Chondrocyte (in vitro differentiated cells): ENCODE data around the gene NACC1. TPM values are rescaled to one million over a fixed set of nuclear protein-coding genes. Genes with fewer than 3 reads are reported as not detected.
"Not testable (repeated sequence)": the region's sequence is repeated elsewhere in the genome, so short reads cannot be mapped to it uniquely, and the experiment has no call there.

Experiments
- DNase-seq: peaks from one replicate; pipeline ENCODE4 v3.0.0; 2021; ENCODE audit warnings: mixed read lengths, low spot score
- H3K27ac Mint-ChIP-seq: one replicate; pipeline ENCODE4 v1.8.0; 2021; ENCODE audit warnings: mild to moderate bottlenecking, moderate library complexity, mixed read lengths; ENCODE audit not compliant: unreplicated experiment
- H3K27me3 Mint-ChIP-seq: 2 replicates; pipeline ENCODE4 v1.8.0; 2021; ENCODE audit warnings: low read depth, mixed read lengths
- H3K36me3 Mint-ChIP-seq: 2 replicates; pipeline ENCODE4 v1.8.0; 2021; ENCODE audit warnings: low read depth, mixed read lengths
- H3K4me1 Mint-ChIP-seq: 2 replicates; pipeline ENCODE4 v1.8.0; 2021; ENCODE audit warnings: low read depth, mild to moderate bottlenecking, mixed read lengths
- H3K4me3 Mint-ChIP-seq: one replicate; pipeline ENCODE4 v1.8.0; 2021; ENCODE audit warnings: mild to moderate bottlenecking, moderate library complexity, mixed read lengths; ENCODE audit not compliant: unreplicated experiment
- H3K9me3 Mint-ChIP-seq: 2 replicates; pipeline ENCODE4 v1.8.0; 2021; ENCODE audit warnings: low read depth, mixed read lengths
- total RNA-seq: library from RNA; stranded (reverse); gene quantifications from 3 replicates; pipeline ENCODE4 v1.2.1, GENCODE V29; 2021
- TF ChIP-seq, protein P1 (sequence below): fragments of 200-600 bp; sonication (generic); IDR thresholded peaks from 2 replicates; pipeline ENCODE4 v1.5.0; 2021; ENCODE audit warnings: antibody characterized with exemption, mild to moderate bottlenecking, moderate library complexity

The NACC1 gene
- total RNA-seq, 1 donor from 2014 or later, result 47.3 TPM

- peaks cover 59% of the 10 kb centered on the region for H3K4me1 Mint-ChIP-seq
- no peaks in the 10 kb centered on the region for H3K9me3 Mint-ChIP-seq
- TF ChIP-seq, protein P1, sequence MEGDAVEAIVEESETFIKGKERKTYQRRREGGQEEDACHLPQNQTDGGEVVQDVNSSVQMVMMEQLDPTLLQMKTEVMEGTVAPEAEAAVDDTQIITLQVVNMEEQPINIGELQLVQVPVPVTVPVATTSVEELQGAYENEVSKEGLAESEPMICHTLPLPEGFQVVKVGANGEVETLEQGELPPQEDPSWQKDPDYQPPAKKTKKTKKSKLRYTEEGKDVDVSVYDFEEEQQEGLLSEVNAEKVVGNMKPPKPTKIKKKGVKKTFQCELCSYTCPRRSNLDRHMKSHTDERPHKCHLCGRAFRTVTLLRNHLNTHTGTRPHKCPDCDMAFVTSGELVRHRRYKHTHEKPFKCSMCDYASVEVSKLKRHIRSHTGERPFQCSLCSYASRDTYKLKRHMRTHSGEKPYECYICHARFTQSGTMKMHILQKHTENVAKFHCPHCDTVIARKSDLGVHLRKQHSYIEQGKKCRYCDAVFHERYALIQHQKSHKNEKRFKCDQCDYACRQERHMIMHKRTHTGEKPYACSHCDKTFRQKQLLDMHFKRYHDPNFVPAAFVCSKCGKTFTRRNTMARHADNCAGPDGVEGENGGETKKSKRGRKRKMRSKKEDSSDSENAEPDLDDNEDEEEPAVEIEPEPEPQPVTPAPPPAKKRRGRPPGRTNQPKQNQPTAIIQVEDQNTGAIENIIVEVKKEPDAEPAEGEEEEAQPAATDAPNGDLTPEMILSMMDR, result peak; percentile 11
- DNase-seq, result no peak
- no peaks in the 10 kb centered on the region for H3K36me3 Mint-ChIP-seq
- H3K4me3 Mint-ChIP-seq, result peak overlapping the region; percentile 55
- H3K27me3 Mint-ChIP-seq, result no peaks in the 10 kb centered on the region
- peak overlapping the region; percentile 98 for H3K27ac Mint-ChIP-seq
These were observed 45.7 kb downstream of the NACC1 start for GRCh38 chr19:13163609-13164342.

GRCh38 chr19:13164343-13165161 lies 46.5 kb downstream of the NACC1 start:
- peak overlapping the region; percentile 98 for H3K27ac Mint-ChIP-seq
- no peak for DNase-seq
- peak overlapping the region; percentile 25 for H3K4me3 Mint-ChIP-seq
- H3K9me3 Mint-ChIP-seq, result no peaks in the 10 kb centered on the region
- TF ChIP-seq, protein P1, result no peak
- H3K27me3 Mint-ChIP-seq, result no peaks in the 10 kb centered on the region
- peaks cover 67% of the 10 kb centered on the region for H3K4me1 Mint-ChIP-seq
- no peaks in the 10 kb centered on the region for H3K36me3 Mint-ChIP-seq

GRCh38 chr19:13165162-13165997 lies 47.3 kb downstream of the NACC1 start:
- H3K4me3 Mint-ChIP-seq, result no peak overlapping the region
- H3K27ac Mint-ChIP-seq, result peak overlapping the region; percentile 98
- H3K9me3 Mint-ChIP-seq, result no peaks in the 10 kb centered on the region

GRCh38 chr19:13166151-13166550 lies 48.1 kb downstream of the NACC1 start:
- H3K27me3 Mint-ChIP-seq, H3K4me3 Mint-ChIP-seq, H3K36me3 Mint-ChIP-seq, H3K9me3 Mint-ChIP-seq, DNase-seq: not testable (repeated sequence)
- Mint-ChIP-seq H3K27ac (peak overlapping the region; percentile 27), H3K4me1 (peaks cover 78% of the 10 kb centered on the region)

More at GRCh38 chr19:13165162-13165997, 47.3 kb downstream of the NACC1 start:
- no peak for DNase-seq
- Mint-ChIP-seq H3K36me3 (no peaks in the 10 kb centered on the region), H3K27me3 (no peaks in the 10 kb centered on the region), H3K4me1 (peaks cover 75% of the 10 kb centered on the region)
- TF ChIP-seq, protein P1, result no peak

DNA sequence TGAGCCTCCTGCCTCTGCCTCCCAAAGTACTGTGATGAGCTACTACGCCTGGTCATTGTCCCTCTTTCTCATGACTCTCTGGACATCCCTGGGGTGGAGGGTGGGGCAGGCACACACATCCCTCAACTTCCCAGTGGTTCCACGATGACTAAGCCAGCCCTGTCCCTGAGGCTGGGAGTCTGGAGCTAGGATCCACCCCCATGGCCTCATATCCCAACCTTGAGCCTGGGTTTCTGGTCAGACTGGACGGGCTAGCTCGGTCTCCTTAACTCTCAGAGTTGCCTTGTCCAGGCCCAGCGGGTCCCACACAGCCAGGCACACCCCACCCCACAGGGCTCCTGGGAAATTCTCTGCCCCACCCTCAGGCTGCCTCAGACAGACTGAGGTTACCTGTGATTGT lies 51.7 kb downstream of the NACC1 start:
- no peaks in the 10 kb centered on the region for H3K27me3 Mint-ChIP-seq
- H3K27ac Mint-ChIP-seq, result peak overlapping the region; percentile 82
- no peak overlapping the region for H3K4me3 Mint-ChIP-seq
- no peaks in the 10 kb centered on the region for H3K9me3 Mint-ChIP-seq
- no peaks in the 10 kb centered on the region for H3K36me3 Mint-ChIP-seq
- no peak for DNase-seq
- peaks cover 74% of the 10 kb centered on the region for H3K4me1 Mint-ChIP-seq
- TF ChIP-seq, protein P1, result no peak
